ENCODE data around the gene VPS35L.

VPS35L gene

GRCh38 chr16:19573997-19574396 is 18.5 kb downstream of the VPS35L start:
- no peak for TF ChIP-seq CTCF (IDR thresholded peaks at IDR 0.05; ENCODE audit: low read depth, low read length, missing control alignments)
- no peak for DNase-seq (ENCODE audit: low read depth)
- no peak overlapping the region for H3K4me3 ChIP-seq (ENCODE audit: low read depth, low read length)

GRCh38 chr16:19574615-19575014 is 19.1 kb downstream of the VPS35L start:
- H3K4me3 ChIP-seq (ENCODE audit: low read depth, low read length) = no peak overlapping the region

GRCh38 chr16:19578378-19578971 is 23.0 kb downstream of the VPS35L start:
- H3K4me3 ChIP-seq (ENCODE audit: low read depth, low read length) = no peak overlapping the region
- DNase-seq (ENCODE audit: low read depth) = no peak
- no peak for TF ChIP-seq CTCF (IDR thresholded peaks at IDR 0.05; ENCODE audit: low read depth, low read length, missing control alignments)

More at GRCh38 chr16:19574615-19575014, 19.1 kb downstream of the VPS35L start:
- no peak for DNase-seq (ENCODE audit: low read depth)
- TF ChIP-seq CTCF (IDR thresholded peaks at IDR 0.05; ENCODE audit: low read depth, low read length, missing control alignments) = no peak

- no peak for TF ChIP-seq CTCF (IDR thresholded peaks at IDR 0.05; ENCODE audit: low read depth, low read length, missing control alignments)
- H3K4me3 ChIP-seq (ENCODE audit: low read depth, low read length) = no peak overlapping the region
- no peak for DNase-seq (ENCODE audit: low read depth)
Observed at GRCh38 chr16:19582050-19582831, 26.7 kb downstream of the VPS35L start.

GRCh38 chr16:19583665-19584300 is 28.3 kb downstream of the VPS35L start:
- TF ChIP-seq CTCF (IDR thresholded peaks at IDR 0.05; ENCODE audit: low read depth, low read length, missing control alignments) = peak; percentile 78
- no peak overlapping the region for H3K4me3 ChIP-seq (ENCODE audit: low read depth, low read length)
- peak; percentile 5 for DNase-seq (ENCODE audit: low read depth)

- DNase-seq (ENCODE audit: low read depth) = no peak
- no peak for TF ChIP-seq CTCF (IDR thresholded peaks at IDR 0.05; ENCODE audit: low read depth, low read length, missing control alignments)
- H3K4me3 ChIP-seq (ENCODE audit: low read depth, low read length) = no peak overlapping the region
Observed at GRCh38 chr16:19588661-19589060, 33.2 kb downstream of the VPS35L start.
